Sigmoid colon (tissue), 3 donors: Measurements from ENCODE around the gene UCKL1.

Experiments used
- CTCF ChIP-seq, 4 experiments: fragments of 450-650 bp in 3 of 4; fragments of 200-600 bp in 1 of 4; IDR thresholded peaks; one replicate each; pipeline ENCODE4 v1.5.1; 2016 to 2019; ENCODE audit warnings: antibody characterized with exemption in 4 of 4, mild to moderate bottlenecking in 3 of 4, moderate library complexity in 2 of 4
- POLR2A ChIP-seq, 2 donors: fragments of 450-650 bp; IDR thresholded peaks; one replicate each; pipeline ENCODE4 v1.6.1; 2016; ENCODE audit warnings: antibody characterized with exemption in 2 of 2, mild to moderate bottlenecking in 2 of 2, moderate library complexity in 2 of 2

GRCh38 chr20:63961664-63962425 lies 5.6 kb upstream of the UCKL1 start:
- no peak for TF ChIP-seq POLR2A (IDR thresholded peaks at IDR 0.05)
- no peak for TF ChIP-seq CTCF (IDR thresholded peaks at IDR 0.05)
